Glomerular endothelial cell (primary cell): ENCODE measurements around the gene GSTM3. TPM values are rescaled to one million over a fixed set of nuclear protein-coding genes. Genes with fewer than 3 reads are reported as not detected.

Experiments
- DNase-seq: peaks from one replicate; pipeline ENCODE4 v3.0.0-alpha.2; 2011; ENCODE audit warnings: low read depth, low spot score; ENCODE audit errors: extremely low read depth
- total RNA-seq: library from RNA; depleted of rRNA; stranded (reverse); fragments of >200 nt; gene quantifications from 2 replicates; pipeline ENCODE4 v1.2.3, GENCODE V29; 2015

GSTM3 gene
- total RNA-seq: 25.7 and 39.8 TPM in 2 replicates

DNA sequence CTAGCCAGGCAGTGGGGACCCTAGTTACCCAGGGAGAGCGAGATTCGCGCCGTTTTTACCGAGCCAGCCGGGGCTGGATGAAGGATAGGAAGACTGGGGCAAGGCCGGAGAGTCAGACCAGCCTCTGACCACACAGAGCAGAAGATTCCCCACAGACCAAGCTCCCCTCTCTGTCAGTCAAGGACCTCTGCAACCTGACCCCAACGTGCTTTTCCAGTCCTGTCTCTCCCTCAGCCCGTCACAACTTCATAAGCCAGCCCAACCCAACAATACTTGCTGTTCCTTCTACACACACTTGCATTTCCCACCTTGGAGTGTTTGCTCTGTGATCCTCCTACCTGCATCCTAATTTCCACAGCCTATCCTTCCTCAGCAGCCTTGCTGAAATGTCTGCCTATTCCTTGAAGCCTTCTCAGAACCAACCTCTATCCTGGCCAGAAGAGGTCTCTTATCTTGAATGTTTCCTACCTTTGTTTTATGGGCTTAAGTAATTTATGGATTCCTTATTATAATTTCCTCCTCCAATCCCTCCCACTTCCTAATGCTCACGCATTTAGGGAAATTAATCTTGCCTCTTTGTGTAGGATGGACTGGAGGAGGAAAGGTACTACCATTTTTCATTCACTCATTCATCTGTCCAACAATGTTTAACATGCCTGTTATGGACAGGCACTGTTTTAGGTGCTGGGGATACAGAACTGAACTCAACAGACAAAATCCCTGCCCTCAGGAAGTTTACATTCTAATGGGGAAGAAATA lies at the start of gene GSTM3:
GSTM3 (minus strand) TSS at position 424 of the 759 bp plus-strand sequence. CDS start 751 bp downstream, outside the sequence.
- peak; percentile 29 for DNase-seq

DNA sequence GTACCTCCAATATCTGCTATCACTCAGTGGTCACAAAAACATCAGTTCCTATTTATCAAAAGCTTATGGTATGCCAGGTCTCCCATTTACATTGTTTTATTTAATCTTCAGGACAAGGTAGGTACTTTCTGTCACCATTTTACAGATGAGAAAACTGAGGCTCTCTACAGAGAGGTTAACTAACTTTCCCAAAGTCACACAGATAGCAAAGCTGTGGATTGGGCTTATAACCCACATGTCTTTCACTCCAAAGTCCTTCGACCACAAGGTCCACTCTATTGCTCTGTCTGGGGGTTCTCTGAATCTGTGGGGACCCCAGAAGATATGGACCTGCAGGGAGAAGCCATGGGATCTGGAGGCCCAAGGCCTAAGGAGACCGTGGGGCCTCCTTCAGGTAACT lies 49.5 kb upstream of the GSTM3 start:
- no peak for DNase-seq

DNA sequence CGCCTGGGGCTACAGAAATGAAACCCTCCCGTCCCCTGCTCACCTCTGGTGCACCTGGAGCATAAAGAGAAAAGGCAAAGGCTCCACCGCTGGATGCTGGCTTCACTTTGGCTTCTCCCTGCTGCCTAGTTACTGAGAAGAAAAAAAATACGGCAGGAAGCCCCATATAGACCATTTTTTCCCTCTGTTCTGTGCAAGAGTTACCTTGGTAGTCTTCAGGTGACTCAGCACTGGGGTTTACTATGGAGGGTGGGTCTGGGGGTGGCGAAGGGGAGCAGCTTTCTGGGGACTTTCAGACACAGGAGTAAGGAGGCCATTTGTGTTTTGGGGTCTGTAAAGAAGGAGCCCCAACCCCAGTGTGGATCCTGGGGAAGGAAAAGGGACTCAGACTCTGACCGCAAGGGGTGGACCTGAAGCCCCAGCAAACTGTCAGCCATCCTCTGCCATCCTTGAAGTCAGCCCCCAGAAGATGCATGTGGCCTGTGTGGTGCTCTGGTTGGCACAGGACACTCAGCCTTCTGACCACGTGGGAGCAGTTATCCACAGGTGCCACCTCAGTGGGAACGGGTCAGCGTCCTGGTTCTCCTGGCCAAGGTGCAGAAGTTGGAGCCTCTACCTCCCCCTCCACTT lies 48.8 kb upstream of the GSTM3 start:
- DNase-seq: no peak

DNA sequence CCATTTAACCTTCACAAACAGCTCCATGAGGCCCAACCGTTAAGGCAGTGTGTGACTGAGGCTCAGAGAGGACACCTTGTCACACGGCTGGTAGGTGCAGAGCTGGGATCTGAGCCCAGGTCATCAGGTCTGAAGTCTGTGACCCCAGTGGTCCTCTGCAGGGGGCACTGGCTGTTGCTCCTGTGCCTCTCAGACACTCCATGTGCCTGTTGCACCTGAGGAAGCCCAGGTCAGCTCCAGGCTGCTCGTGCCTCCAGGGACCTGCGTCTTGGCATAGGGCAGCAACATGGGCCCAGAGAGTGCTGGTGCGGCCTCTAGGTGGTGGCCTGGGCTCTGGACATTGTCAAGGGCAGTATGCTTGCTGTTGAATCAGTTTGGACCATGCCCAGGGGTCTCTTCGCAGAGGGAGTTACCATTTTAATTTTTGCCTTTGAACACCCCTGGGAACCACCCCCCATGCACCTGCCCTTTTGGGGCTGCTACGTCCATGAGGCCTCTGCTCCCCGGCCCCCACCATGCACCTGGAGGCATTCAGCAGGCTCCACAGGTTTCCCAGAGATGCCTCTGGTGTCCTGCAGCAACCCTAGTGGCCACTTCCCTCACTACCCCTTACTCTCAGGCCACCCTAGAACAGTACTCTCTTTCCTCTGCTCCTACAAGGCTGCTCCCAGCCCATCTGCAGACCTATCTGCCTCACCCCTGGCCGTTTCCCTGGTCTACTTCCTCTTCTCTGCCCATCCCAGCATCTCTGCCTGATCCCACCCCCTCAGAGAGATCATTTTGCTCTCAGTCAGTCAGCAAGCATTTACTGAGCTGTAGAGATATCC lies 48.1 kb upstream of the GSTM3 start:
- DNase-seq: no peak

DNA sequence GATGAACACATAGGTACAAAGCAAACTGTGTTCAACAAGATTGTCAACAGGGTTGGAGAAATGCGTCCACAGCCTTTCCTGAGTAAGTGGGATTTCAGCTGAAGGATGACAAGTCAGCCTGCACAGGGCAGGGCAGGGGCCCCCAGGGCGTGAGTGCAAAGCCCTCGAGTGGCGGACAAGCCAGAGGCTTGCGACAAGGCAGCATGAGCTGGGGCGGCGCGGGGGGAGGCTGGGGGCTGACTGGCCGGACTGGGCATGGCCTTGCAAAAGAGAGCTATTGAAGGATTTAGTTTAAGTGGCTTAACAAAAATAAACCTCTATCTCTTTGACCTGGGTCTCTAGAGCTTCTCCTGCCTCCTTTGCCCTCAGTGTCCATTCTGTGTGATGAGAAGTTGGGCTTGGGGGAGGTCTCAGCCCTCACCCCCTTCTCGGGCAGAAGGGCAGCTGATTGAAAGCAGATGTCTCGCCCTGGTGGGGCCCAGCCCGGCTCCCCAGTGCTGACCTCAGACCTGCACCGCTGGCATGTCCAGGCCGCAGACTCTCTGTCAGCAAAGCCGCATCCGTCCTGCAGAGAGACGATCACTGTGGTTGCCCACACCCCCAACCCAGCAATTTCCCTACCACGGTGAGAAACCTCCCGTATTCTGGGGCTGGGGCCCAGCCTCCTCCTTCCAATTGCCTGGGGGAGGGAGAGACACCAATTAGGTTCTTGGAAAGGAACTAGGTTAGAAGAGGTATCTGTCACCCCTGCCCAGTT lies 47.2 kb upstream of the GSTM3 start:
- no peak for DNase-seq

DNA sequence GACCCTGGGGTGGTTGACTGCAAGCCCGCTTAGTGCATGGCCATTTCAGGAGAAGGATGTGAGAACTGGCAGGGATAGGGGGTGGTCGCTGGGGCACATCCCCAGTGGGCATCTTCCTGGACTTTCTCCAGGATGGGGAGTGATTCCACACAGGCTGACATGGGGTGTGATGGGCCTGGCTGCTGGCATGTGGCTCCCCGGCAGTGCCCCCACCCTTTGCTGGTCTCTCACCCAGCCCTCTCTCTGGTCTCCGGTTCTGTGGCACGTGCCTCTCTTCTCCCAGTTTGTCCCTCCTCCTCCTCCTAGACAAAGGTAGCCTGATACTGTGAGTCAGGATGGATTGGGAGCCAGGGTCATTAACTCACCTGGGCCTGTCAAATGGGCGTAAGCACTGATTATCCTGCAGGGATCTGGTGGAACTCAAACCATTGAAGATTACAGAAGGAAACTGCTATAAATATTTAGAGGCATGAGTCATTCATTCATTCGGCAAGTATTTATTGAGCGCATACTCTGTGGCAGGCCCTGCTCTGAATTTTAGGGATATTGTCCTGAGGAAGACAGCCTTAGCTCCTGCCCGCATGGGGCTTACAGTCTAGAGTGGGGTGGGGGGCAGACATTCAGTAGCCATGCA lies 46.5 kb upstream of the GSTM3 start:
- DNase-seq: no peak

DNA sequence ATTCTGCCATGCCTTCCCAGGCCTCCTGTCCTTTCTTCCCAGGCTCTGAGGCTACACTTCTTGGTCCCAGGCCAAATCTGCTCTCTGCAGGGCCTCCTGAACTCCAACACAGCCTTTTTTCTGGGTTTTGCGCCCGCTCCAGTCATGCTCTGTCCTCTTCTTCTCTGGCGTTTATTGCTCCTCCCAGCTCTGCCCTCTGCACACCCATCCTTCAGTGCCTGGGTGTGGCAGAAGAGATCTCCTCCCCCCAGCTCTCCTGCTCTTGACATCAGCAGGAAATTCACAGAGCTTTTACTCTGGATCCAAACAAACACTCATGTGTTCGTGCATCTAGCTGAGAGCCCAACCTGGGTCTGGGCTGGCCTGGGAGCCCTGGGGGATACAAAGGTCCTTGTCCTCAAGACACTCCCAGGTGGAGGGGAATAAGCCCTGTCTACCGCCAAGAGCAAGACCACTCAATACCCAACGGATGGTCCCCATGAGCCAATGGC lies 45.7 kb upstream of the GSTM3 start:
- DNase-seq: no peak

DNA sequence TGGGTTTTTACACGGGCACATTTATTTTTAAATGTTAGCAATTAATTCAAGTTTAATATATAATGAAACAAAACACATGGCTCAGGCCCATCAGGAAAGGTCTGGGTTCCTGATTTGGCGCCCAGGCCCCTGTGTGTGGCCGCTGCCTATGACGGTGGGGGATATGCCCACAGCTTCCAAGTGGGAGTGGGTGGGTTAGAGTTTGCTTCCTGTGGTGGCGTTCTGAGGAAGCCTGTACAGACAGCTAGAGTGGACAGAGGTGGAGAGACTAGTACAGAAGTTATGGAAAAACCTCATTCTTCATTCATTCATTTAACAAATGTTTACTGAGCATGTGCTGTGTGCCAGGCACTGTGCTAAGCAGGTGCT lies 45.3 kb upstream of the GSTM3 start:
- DNase-seq: no peak

DNA sequence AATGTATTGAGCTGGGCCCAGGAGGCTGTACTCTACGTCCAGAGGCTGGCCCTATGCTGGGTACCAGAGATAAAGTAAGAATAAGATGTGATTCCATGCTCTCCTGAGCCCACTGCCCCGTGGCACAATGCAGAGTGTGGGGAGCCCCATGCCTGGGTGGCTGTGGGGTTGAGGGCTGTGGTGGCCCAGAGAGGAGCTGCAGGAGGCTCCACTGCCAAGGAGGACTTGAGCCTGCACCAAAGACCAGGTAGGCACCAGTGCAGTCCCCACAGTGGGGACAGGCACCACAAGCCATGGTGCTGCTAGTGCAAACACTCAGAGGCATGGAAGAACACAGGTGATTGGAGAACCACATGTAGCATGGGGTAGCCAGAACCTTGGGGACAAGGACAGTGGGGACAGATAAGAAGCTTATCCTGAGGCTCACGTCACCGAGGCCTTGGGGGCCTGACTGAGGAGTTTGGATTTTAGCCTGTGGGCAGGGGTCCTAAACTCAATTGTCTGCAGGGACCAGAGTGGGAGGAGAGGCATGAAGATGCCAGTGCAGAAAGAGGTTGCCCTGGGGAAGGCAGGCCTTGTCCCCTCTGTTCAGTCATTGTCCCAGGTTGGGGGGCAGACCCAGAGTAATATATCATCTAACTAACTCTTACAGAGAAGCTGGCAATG lies 44.7 kb upstream of the GSTM3 start:
- DNase-seq: no peak

DNA sequence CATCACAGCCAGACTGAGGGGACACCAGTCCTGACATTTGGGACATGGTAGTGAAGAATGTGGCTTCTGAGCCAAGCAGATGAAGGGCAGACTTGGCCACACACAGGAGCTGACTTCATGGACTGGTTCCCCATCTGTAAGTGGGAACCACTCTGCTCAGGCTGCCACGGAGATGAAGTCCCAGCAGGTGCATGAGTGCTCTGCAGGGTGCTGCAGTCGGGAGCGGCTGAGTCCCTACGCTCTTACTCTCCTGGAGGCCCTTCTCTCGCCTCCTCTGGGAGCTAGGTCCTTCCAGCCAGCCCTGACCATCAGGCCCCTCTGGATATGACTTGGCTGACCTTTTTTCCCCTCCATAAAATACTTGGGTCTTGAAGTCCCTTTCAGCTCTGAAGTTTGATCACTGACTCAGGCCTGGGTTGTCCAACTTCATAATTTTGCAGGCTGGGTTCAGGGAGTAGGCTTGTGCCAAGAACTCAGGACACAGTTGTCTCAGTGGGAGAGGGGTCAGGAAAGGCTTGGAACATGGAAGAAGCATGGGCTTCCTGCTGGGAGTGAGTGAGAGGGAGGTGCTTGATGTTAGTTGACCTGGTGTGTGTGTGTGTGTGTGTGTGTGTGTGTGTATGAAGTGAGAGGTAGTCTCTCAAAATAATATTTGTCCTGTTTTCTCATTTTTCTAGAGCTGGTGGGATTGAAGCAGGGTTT lies 43.9 kb upstream of the GSTM3 start:
- DNase-seq: no peak

DNA sequence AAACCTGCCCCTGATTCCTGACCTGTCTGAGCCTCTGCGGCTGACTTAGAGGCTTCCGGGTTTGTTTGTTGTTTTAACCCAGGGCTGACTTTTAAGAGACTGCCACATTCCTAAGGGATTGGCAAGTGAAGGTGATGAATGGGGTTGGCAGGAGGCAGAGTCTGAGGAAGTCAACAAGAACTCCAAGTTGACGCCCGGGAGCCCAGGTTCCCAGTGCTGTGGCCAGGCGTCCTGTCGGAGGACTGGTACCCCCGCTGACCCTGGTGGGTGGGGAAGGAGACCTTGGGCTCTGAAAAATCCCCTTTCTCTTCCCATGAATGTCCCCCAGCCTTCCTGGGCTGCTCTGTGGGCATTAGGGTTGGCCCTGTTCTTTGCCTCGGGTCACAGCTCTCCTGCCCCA lies 42.6 kb upstream of the GSTM3 start:
- no peak for DNase-seq

DNA sequence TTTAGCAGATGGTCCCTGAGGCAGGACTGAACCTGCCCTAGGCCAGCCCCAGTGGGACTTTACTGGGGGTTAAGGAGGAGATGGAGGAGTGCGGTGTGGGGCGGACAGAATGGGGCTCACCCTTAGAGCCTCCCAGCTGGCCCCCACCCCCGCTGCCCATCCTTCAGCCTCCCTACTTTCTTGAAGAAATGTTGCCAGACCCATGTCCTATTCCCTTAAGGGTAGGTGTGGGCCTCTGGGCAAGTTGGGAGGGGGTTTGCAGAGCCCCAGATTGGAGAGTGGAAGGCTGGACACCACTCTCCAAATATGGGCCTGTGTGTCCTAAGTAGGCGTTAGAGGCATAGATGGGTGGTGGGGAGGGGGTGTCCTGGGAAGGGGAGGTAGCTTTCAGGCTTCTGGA lies 42.1 kb upstream of the GSTM3 start:
- no peak for DNase-seq

DNA sequence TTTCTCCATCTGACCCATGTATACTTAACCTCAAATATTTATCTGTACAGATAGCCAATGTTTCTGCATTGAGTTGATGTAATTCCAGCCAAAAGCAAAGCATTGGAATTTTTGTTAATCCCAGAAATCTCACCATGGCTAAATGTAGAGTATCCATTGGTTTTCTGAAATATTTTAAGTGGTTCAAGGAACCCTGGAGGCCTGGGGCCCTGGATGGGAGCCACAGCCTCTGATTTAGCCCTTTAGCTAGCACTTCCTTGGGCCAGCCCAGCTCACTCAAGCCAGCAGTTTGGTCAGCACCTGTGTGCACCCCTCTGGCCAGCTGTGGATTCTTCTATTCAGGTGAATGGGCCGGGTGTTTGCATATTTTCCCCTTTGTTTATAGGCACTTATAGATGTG lies 41.7 kb upstream of the GSTM3 start:
- no peak for DNase-seq

DNA sequence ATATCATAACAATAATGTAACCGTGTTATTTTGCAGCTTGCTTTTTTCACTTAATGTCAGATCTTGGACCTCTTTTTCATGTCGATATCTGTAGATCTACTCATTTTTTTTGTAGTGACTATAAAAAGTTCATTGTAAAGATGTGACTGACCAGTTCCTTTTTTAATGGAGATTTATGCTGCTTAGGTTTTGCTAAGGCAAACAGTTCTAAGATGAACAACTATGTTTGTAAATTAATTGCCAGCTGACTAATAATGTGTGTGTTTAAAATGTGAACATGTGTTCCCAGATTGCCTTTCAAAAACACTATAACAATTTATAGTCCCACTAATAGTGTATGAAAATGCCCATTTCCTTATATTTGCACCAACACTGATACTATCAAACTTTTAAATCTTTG lies 41.0 kb upstream of the GSTM3 start:
- DNase-seq: no peak

DNA sequence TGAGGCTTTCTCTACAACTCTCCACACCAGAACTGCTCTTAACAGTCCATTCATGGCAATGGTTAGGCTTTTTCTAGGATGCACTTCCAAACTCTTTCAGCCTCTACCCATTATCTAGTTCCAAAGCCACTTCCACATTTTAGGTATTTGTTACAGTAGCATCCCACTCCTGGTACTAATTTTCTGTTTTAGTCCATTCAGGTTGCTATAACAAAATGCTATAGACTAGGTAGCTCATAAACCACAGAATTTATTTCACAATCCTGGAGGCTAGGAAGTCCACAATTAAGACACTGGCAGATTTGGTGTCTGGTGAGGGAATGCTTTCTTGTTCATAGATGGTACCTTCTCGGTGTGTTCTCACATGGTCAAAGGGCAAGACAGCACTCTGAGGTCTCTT lies 40.1 kb upstream of the GSTM3 start:
- DNase-seq: no peak

DNA sequence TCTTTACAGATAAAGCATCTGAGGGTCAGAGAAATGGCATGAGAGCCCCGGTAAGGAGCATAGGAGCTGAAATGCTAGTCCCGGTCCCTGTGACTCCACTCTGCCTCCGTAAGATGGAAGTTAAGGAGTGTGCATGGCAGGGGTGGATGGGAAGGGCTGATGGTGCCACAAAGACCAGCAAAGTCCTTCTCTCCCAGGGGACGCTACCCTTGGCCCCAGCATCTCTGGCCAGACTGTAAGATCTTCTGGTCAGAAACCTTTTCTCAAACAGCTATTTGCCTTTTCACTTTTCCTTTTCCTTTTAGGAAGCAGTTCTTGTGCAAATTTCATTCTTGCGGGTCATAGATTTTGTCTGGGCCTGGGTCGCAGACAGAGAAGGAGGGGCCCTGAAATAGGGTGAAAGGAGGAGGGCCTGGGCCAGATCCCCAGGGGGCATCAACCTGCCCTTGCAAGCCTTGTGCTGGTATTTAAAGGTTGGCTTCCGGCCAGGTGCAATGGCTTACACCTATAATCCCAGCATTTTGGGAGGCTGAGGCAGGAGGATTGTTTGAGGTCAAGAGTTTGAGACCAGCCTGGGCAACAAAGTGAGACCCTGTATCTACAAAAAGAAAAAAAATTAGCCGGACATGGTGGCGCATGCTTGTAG lies 37.3 kb upstream of the GSTM3 start:
- no peak for DNase-seq

DNA sequence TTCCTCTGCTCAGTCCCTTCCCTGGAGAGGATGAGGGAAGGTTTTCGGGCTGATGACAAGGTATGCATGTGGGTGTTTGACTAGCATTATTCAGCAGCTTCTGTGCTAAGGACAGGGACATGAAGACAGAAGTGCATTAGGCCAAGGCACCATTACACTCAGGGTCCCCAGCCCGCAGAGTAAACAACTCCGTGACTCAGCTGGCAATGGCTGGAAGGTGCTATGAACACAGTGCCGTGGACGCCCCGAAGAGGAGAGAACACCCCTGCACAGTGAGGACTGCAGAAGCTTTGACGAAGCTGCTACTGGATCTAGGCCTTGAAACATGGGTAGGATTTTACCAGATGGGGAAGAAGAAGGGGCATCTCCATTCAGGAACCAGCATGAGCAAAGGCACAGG lies 36.6 kb upstream of the GSTM3 start:
- DNase-seq: no peak

DNA sequence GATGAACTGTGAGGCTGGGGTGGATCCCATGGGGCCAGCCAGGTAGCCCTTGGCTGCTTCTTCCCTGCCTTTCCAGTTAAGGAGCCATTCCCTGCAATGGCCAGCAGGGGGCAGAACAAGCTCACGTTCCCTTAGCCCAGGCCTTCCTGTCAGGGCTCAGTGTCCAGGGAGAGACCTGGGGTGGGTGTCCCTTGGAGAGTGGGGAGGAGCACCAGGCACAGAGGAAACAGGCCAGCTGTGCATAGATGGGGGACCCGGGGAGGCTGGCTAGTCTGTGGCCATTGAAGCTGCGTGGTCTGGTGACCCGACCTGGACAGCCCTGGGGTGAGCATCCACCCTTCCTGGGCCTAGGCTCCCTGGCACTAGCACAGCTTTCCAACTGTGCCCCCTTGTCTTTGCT lies 36.1 kb upstream of the GSTM3 start:
- DNase-seq: no peak
